ENCODE results near the gene ZNF485. TPM values are rescaled to one million over a fixed set of nuclear protein-coding genes. Genes with fewer than 3 reads are reported as not detected.
"Not testable (repeated sequence)": the region's sequence is repeated elsewhere in the genome, so short reads cannot be mapped to it uniquely, and the experiment has no call there.

The ZNF485 gene
- total RNA-seq, 1 donor from 2014 or later: 6.7 TPM

DNA sequence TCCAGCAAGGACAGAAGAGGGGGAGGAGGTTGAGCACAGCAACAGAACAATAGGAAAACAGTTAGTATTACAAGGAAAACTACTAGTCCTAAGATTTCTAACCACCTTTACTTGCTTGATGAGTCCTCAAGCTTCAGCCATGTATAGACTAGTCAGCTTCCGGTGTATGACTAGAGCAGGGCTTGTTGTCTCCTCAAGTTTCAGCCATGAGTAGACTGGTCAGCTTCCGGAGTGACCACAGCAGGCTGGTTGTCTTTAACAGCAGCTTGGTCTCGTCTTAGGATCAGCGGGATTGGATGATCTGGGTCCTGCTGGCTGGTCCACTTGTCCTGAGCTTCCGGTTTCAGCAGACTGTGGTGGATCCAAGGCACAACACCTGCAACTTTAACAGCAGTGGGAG, 21.2 kb upstream of the ZNF485 start:
- H3K4me3 Mint-ChIP-seq: no peak overlapping the region

DNA sequence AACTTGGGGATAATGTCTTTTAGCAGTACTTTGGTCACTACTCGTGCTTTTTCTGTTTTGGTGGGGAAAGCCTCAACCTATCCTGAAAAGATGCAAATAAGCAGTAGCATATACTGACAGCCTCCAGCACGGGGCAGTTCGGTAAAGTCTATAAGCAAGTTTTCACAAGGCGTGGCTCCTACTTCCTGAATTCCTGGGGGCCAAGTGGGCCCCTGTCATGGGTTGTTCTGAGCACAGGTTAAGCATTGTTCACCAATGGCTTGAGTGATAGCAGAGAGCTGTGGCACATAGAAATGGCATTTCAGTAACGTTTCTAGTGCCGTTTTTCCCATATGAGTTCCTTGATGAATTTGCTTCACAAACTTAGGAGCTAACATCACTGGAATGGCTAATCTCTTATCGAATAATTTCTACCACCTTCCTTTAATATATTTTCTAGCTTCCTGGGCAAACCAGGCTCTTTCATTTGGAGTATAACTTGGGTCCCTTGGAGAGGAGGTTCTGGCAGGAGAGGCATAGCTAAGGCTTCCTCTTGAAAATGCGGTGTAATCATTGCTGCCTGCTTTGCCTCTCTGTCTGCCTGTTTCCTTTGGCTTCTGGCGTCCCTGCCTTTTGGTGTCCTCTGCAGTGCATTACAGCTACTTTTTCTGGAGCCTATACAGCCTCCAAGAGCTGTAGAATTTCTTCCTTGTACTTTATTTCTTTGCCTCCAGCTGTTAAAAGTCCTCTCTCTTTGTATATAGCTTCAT, 20.1 kb upstream of the ZNF485 start:
- Mint-ChIP-seq H3K4me3 (no peak overlapping the region), H3K4me1 (no peaks in the 10 kb centered on the region), H3K27me3 (ENCODE audit: low read depth) (peaks cover 37% of the 10 kb centered on the region), H3K27ac (no peak overlapping the region), H3K36me3 (no peaks in the 10 kb centered on the region), H3K9me3 (peaks cover 4% of the 10 kb centered on the region)
- DNase-seq (ENCODE audit: low spot score in 2 of 2, unreplicated experiment in 2 of 2): no peak
- TF ChIP-seq, protein P1, sequence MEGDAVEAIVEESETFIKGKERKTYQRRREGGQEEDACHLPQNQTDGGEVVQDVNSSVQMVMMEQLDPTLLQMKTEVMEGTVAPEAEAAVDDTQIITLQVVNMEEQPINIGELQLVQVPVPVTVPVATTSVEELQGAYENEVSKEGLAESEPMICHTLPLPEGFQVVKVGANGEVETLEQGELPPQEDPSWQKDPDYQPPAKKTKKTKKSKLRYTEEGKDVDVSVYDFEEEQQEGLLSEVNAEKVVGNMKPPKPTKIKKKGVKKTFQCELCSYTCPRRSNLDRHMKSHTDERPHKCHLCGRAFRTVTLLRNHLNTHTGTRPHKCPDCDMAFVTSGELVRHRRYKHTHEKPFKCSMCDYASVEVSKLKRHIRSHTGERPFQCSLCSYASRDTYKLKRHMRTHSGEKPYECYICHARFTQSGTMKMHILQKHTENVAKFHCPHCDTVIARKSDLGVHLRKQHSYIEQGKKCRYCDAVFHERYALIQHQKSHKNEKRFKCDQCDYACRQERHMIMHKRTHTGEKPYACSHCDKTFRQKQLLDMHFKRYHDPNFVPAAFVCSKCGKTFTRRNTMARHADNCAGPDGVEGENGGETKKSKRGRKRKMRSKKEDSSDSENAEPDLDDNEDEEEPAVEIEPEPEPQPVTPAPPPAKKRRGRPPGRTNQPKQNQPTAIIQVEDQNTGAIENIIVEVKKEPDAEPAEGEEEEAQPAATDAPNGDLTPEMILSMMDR (IDR thresholded peaks at IDR 0.05; ENCODE audit: unreplicated experiment): no peak

More for the DNA sequence above, 21.2 kb upstream of the ZNF485 start:
- H3K27me3 Mint-ChIP-seq (ENCODE audit: low read depth): peaks cover 46% of the 10 kb centered on the region
- H3K4me1 Mint-ChIP-seq: no peaks in the 10 kb centered on the region
- no peak overlapping the region for H3K27ac Mint-ChIP-seq
- no peaks in the 10 kb centered on the region for H3K9me3 Mint-ChIP-seq
- no peaks in the 10 kb centered on the region for H3K36me3 Mint-ChIP-seq
- DNase-seq (ENCODE audit: low spot score in 2 of 2, unreplicated experiment in 2 of 2): no peak
- TF ChIP-seq, protein P1 (IDR thresholded peaks at IDR 0.05; ENCODE audit: unreplicated experiment): no peak

DNA sequence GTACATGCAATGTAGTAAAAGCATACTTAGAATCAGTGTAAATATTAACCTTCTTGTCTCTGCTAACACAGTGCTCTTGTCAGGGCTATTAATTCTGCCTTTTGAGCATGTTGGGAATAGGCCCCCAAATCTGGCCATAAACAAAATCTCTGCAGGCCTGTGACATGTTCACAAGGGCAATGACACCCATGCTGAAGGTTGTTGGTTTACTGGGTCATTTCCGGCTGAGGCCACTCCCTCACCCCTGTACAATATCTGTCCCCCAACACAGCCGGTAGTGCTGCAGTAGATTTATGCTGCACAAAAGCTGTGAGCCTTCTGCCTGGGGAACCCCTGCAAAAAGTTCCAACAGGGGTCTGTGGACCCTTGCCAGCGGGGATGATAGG, 19.5 kb upstream of the ZNF485 start:
- peaks cover 35% of the 10 kb centered on the region for H3K27me3 Mint-ChIP-seq (ENCODE audit: low read depth)
- H3K9me3 Mint-ChIP-seq; H3K36me3 Mint-ChIP-seq; H3K4me1 Mint-ChIP-seq; H3K4me3 Mint-ChIP-seq; H3K27ac Mint-ChIP-seq; DNase-seq (ENCODE audit: low spot score in 2 of 2, unreplicated experiment in 2 of 2): not testable (repeated sequence)

DNA sequence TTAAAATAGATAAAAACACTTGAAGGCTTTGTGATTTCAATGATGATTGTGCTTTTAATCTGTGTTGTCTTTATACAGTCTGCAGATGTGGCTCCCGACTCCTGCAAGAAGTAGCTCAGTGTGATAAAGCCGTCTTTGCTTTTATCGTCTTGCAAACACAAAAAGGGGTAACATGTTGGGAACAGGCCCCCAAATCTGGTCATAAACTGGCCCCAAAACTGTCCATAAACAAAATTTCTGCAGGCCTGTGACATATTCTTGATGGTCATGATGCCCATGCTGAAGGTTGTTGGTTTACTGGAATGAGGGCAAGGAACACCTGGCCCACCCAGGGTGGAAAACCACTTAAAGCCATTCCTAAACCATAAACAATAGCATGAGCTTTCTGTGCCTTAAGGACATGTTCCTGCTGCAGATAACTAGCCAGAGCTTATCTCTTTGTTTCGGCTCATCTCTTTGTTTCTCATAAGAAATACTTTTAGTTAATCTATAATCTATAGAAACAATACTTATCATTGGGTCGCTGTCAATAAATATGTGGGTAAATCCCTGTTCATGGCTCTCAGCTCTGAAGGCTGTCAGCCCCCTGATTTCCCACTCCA, 14.8 kb upstream of the ZNF485 start:
- H3K4me3 Mint-ChIP-seq: no peak overlapping the region
- DNase-seq (ENCODE audit: low spot score in 2 of 2, unreplicated experiment in 2 of 2): no peak
- H3K9me3 Mint-ChIP-seq: peaks cover 16% of the 10 kb centered on the region
- H3K36me3 Mint-ChIP-seq: no peaks in the 10 kb centered on the region
- H3K27ac Mint-ChIP-seq: no peak overlapping the region
- H3K4me1 Mint-ChIP-seq: no peaks in the 10 kb centered on the region
- TF ChIP-seq, protein P1 (IDR thresholded peaks at IDR 0.05; ENCODE audit: unreplicated experiment): no peak
- peaks cover 19% of the 10 kb centered on the region for H3K27me3 Mint-ChIP-seq (ENCODE audit: low read depth)

DNA sequence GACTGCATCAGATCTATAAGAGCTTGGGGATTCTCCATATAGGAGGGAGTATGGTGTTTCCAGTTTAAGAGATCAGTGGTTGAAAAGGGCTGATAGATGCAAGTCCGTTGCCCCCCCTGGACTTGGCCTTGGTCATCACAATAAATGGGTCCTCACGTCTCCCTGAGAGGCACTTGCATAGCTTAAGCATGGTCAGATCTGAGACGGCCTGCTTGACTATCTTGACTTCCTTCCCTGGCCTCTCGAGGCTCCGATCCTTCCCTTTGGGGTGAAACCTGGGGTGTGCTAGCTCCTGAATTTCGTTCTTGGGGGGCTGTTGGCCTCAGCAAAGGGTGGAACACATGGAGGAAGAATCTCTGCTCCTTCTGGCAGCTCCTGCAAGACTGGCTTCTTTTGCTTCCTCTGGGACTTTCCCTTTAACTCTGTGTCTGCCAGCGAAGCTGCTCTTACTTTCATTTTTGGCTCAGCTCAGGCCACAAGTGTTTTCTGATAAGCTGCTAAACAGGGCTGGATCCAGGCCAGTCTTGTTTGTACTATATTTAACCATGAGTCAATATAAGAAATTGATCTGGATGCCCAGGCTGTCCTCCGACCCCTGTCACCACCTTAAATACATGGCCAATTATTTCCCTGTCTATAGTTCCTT, 11.2 kb upstream of the ZNF485 start:
- peaks cover 22% of the 10 kb centered on the region for H3K9me3 Mint-ChIP-seq
- DNase-seq (ENCODE audit: low spot score in 2 of 2, unreplicated experiment in 2 of 2): no peak
- peaks cover 3% of the 10 kb centered on the region for H3K27me3 Mint-ChIP-seq (ENCODE audit: low read depth)
- TF ChIP-seq, protein P1 (IDR thresholded peaks at IDR 0.05; ENCODE audit: unreplicated experiment): no peak
- no peaks in the 10 kb centered on the region for H3K4me1 Mint-ChIP-seq
- no peak overlapping the region for H3K27ac Mint-ChIP-seq
- no peaks in the 10 kb centered on the region for H3K36me3 Mint-ChIP-seq
- H3K4me3 Mint-ChIP-seq: no peak overlapping the region

DNA sequence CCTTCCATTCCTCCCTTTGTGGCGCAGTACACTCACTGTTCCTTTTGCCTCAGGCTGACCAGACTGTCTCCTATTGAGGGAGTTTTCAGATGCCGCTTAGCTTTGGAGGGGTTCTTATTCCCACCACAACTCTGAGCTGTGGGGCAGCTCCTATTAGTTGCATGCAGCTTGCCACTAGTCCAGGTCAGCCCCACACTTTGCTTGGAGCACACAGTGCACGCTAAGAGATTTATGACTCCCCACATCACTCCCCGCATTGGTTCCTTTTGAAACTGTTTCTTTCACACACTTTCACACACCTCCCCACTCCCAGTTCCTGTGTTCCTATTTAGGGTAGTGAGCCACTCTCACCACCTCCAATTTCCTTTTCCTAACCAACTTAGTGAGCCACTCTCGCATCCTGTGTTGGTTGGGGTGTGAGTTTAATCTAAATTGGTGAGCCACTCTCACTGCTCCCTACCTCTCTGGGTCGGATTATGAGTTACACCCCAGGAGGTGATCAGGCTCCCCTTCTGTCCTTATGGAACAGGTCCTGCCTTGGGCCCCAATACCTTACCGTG, 10.4 kb upstream of the ZNF485 start:
- no peak overlapping the region for H3K27ac Mint-ChIP-seq
- H3K36me3 Mint-ChIP-seq: no peaks in the 10 kb centered on the region
- H3K4me3 Mint-ChIP-seq: no peak overlapping the region
- TF ChIP-seq, protein P1 (IDR thresholded peaks at IDR 0.05; ENCODE audit: unreplicated experiment): no peak
- peaks cover 19% of the 10 kb centered on the region for H3K9me3 Mint-ChIP-seq
- no peak for DNase-seq (ENCODE audit: low spot score in 2 of 2, unreplicated experiment in 2 of 2)
- peaks cover 3% of the 10 kb centered on the region for H3K27me3 Mint-ChIP-seq (ENCODE audit: low read depth)
- H3K4me1 Mint-ChIP-seq: no peaks in the 10 kb centered on the region

Data from mesothelial cell of epicardium (in vitro differentiated cells).